Esophagus squamous epithelium (tissue), 5 donors: ENCODE results near the gene SPO11. TPM values are rescaled to one million over a fixed set of nuclear protein-coding genes. Genes with fewer than 3 reads are reported as not detected.

Experiments used
- DNase-seq: peaks from one replicate; lab custom pipeline; 2025; lab: John Stamatoyannopoulos, UW
- H3K27ac ChIP-seq, 4 donors: fragments of 200-600 bp; sonication (generic); one replicate each; pipeline ENCODE4 v1.5.1; 2016 to 2019; ENCODE audit warnings: mild to moderate bottlenecking in 1 of 4
- H3K27me3 ChIP-seq, 4 donors: fragments of 200-600 bp; sonication (generic); 1 replicate in 3 of 4; 2 replicates in 1 of 4; pipeline versions ENCODE4 v1.5.1 to v1.6.0; 2017 to 2021; ENCODE audit warnings: antibody characterized with exemption in 1 of 4
- H3K36me3 ChIP-seq, 3 donors: fragments of 200-600 bp; sonication (generic); one replicate each; pipeline ENCODE4 v1.5.1; 2016 to 2019
- H3K4me1 ChIP-seq, 3 donors: fragments of 200-600 bp; sonication (generic); one replicate each; pipeline ENCODE4 v1.5.1; 2017 to 2019
- H3K4me3 ChIP-seq, 4 donors: fragments of 200-600 bp; sonication (generic); 1 replicate in 3 of 4; 2 replicates in 1 of 4; pipeline ENCODE4 v1.5.1; 2016 to 2019; ENCODE audit warnings: mild to moderate bottlenecking in 2 of 4, moderate library complexity in 1 of 4
- H3K9me3 ChIP-seq, 3 donors: fragments of 200-600 bp; sonication (generic); one replicate each; pipeline ENCODE4 v1.5.1; 2016 to 2019
- CTCF ChIP-seq, 6 experiments: fragments of 450-650 bp in 4 of 6; fragments of 200-600 bp in 2 of 6; sonication (generic) in 2 of 6; IDR thresholded peaks; one replicate each; pipeline ENCODE4 v1.5.1; 2016 to 2019; ENCODE audit warnings: antibody characterized with exemption in 6 of 6, mild to moderate bottlenecking in 4 of 6, moderate library complexity in 4 of 6
- POLR2A ChIP-seq, 4 donors: fragments of 450-650 bp; IDR thresholded peaks; one replicate each; pipeline ENCODE4 v1.6.1; 2017; ENCODE audit warnings: antibody characterized with exemption in 4 of 4, mild to moderate bottlenecking in 4 of 4, moderate library complexity in 3 of 4
- WGBS, 2 donors: methylation state at CpG; one replicate each; pipeline ENCODE4 v1.1.5; 2018; 5-methylcytosine and 5-hydroxymethylcytosine counted together
- intact Hi-C: fragments of 100-400 bp; cut with DNase I; formaldehyde crosslinking; loops from one replicate; pipeline ENCODE4 v1.15.0; 2022
- total RNA-seq, 4 donors: library from RNA; depleted of rRNA; stranded (reverse); fragments of >200 nt; gene quantifications; one replicate each; pipeline ENCODE4 v1.1.0, GENCODE V29; 2016
- donor health status: DM: yes; HTN: yes; CAD: no.

Gene SPO11
- total RNA-seq, 4 donors from 2014 or later, result not detected

- TF ChIP-seq CTCF (IDR thresholded peaks at IDR 0.05) (no peak), POLR2A (IDR thresholded peaks at IDR 0.05) (no peak)
- WGBS, 2 donors, result 80 to 85% methylated on average over 5 of the region's 6 CpGs
- intact Hi-C loops, result no loop called here
- H3K4me3 ChIP-seq, result no peak overlapping the region
- peaks cover 16 to 25% (median 16%) of the 10 kb centered on the region in 3 donors for H3K4me1 ChIP-seq
- peaks cover 0 to 15% (median 0%) of the 10 kb centered on the region in 3 donors for H3K36me3 ChIP-seq
- DNase-seq, result no peak
- no peaks in the 10 kb centered on the region for H3K27me3 ChIP-seq
- no peaks in the 10 kb centered on the region for H3K9me3 ChIP-seq
- no peak overlapping the region for H3K27ac ChIP-seq
Measured at GRCh38 chr20:57385940-57386339, 56.3 kb downstream of the SPO11 start.

- H3K4me1 ChIP-seq, result peaks cover 16 to 26% (median 17%) of the 10 kb centered on the region in 3 donors
- DNase-seq, result no peak
- WGBS, 2 donors, result 91 to 98% methylated on average over 4 of the region's 4 CpGs
- no peak overlapping the region for H3K27ac ChIP-seq
- no peak overlapping the region for H3K4me3 ChIP-seq
- H3K36me3 ChIP-seq, result peaks cover 0 to 11% (median 0%) of the 10 kb centered on the region in 3 donors
- no peaks in the 10 kb centered on the region for H3K27me3 ChIP-seq
- intact Hi-C loops, result no loop called here
- H3K9me3 ChIP-seq, result no peaks in the 10 kb centered on the region
- TF ChIP-seq POLR2A (IDR thresholded peaks at IDR 0.05) (no peak), CTCF (IDR thresholded peaks at IDR 0.05) (no peak)
Measured at GRCh38 chr20:57386762-57387161, 57.2 kb downstream of the SPO11 start.

DNA sequence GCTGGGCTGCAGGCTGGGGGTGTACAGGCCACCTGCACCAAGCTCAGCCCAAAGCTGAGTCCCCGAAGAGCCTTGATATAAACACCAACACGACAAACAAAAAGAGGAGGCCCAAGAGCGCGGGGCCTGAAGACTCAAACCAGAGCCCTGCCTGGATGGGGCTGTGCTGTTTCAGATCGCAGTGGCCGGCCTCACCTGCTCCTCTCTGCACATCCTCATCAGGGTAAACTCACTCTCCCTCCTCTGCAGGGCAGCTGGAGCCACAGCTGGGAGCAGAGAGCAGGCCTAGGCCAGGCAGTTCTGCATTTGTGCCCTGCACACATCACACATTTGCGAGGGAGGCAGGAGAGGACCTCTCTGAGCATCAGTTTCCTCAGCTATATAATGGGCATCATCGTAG, 57.9 kb downstream of the SPO11 start:
- Histone ChIP-seq H3K27me3 (no peaks in the 10 kb centered on the region), H3K4me3 (no peak overlapping the region), H3K9me3 (no peaks in the 10 kb centered on the region), H3K4me1 (peaks cover 17 to 32% (median 19%) of the 10 kb centered on the region in 3 donors), H3K36me3 (peaks cover 0 to 11% (median 0%) of the 10 kb centered on the region in 3 donors), H3K27ac (no peak overlapping the region)
- intact Hi-C loops, result no loop called here
- no peak for DNase-seq
- TF ChIP-seq POLR2A (IDR thresholded peaks at IDR 0.05), result no peak
- TF ChIP-seq CTCF (IDR thresholded peaks at IDR 0.05), result no peak
- 88% methylated on average over 8 of the region's 8 CpGs; no CpG with 5 or more reads in 1 of the 2 donors for WGBS, 2 donors

DNA sequence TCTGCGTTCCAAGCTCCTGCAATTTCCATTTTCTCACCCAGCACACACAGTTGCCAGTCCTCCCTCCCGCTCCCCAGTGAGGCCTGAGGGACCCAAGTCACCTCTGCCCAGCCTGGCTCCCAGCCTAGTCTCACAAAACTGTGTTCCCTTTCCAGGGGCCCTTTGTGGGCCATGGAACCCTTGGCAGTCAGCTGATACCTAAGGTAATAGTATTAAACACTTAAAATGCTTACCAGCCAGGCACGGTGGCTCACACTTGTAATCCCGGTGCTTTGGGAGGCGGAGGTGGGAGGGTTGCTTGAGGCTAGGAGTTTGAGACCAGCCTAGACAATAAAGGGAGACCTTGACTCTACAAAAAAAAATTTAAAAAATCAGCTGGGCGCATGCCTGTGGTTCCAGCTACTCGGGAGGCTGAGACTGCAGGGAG, 58.4 kb downstream of the SPO11 start:
- intact Hi-C loops, result no loop called here
- TF ChIP-seq CTCF (IDR thresholded peaks at IDR 0.05), result no peak
- no peak for TF ChIP-seq POLR2A (IDR thresholded peaks at IDR 0.05)
- H3K27me3 ChIP-seq, result no peaks in the 10 kb centered on the region
- peaks cover 21 to 37% (median 24%) of the 10 kb centered on the region in 3 donors for H3K4me1 ChIP-seq
- H3K9me3 ChIP-seq, result no peaks in the 10 kb centered on the region
- 73 to 83% methylated on average over 7 of the region's 7 CpGs for WGBS, 2 donors
- H3K27ac ChIP-seq, result no peak overlapping the region
- peaks cover 0 to 11% (median 0%) of the 10 kb centered on the region in 3 donors for H3K36me3 ChIP-seq
- DNase-seq, result no peak
- no peak overlapping the region for H3K4me3 ChIP-seq

DNA sequence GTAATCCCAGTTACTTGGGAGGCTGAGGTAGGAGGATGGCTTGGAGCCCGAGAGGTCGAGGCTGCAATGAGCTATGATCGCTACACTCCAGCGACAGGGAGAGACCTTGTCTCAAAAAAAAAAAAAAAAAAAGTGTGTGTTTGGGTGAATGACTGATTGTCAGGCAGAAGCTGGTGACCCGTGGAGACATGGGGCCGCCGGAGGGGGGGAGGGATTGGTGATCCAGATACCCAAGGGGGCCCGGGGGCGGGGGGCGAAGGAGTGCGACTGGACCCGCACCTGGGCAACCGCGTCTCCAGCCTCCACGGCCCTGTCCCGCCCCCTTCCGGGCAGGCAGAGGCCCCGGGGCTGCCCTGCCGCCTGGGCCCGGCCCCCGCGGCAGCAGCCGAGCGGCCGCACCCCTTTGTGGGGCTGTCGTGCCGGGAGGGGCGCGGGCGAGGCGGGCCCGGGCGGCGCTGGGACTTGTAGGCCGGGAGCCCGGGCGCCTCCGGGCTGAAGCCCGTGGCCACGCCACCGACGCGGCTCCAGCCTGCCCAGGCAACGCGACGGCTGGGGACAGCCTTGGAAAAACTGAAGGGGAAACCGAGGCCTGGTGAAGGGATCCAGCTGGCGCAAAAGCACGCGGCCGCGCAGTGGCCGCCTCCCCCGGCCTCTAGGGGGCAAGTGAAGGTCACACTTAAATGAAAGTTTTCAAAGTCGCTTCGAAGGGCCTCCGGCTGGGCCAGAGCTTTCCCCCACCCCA, 59.5 kb downstream of the SPO11 start:
- peak; percentile 34 for DNase-seq
- Histone ChIP-seq H3K27ac (peak overlapping the region; percentile 74 to 92 (median 86)), H3K4me1 (peaks cover 26 to 49% (median 36%) of the 10 kb centered on the region in 3 donors), H3K4me3 (peak overlapping the region; percentile 23 to 87 (median 44)), H3K9me3 (no peaks in the 10 kb centered on the region), H3K36me3 (peaks cover 0 to 19% (median 0%) of the 10 kb centered on the region in 3 donors), H3K27me3 (no peaks in the 10 kb centered on the region)
- 28 to 31% methylated on average over 7 to 9 of the region's 57 CpGs for WGBS, 2 donors
- TF ChIP-seq CTCF (IDR thresholded peaks at IDR 0.05) (peak; percentile 21 to 45 (median 40)), POLR2A (IDR thresholded peaks at IDR 0.05) (peak in 2 of 4 donors; percentile 13 to 52)
- intact Hi-C loops, result no loop called here
